ENCODE data around the gene ATOH8. TPM values are rescaled to one million over a fixed set of nuclear protein-coding genes. Genes with fewer than 3 reads are reported as not detected.

ATOH8 gene
- total RNA-seq, 2 donors from 2014 or later, result 78.4 to 207 TPM

- Histone ChIP-seq H3K36me3 (no peaks in the 10 kb centered on the region), H3K27me3 (replicated peaks; ENCODE audit: insufficient read depth) (no peaks in the 10 kb centered on the region), H3K4me3 (no peak overlapping the region), H3K9me3 (no peaks in the 10 kb centered on the region), H3K4me1 (ENCODE audit: control insufficient read depth in 1 of 2, low read depth in 2 of 2) (peaks cover 54 to 84% of the 10 kb centered on the region in 2 donors), H3K27ac (peak overlapping the region; percentile 93 to 98)
- TF ChIP-seq CTCF (IDR thresholded peaks at IDR 0.05), result no peak
- no peak for ATAC-seq (ENCODE audit: insufficient number of reproducible peaks, low FRiP score, low read depth)
- no peak for DNase-seq (ENCODE audit: low spot score)
Measured at GRCh38 chr2:85744055-85744454, 9.7 kb upstream of the ATOH8 start.

- H3K4me3 ChIP-seq, result peak overlapping the region; percentile 40
- no peaks in the 10 kb centered on the region for H3K27me3 ChIP-seq (replicated peaks; ENCODE audit: insufficient read depth)
- no peak for TF ChIP-seq CTCF (IDR thresholded peaks at IDR 0.05)
- peak overlapping the region; percentile 93 to 98 for H3K27ac ChIP-seq
- ATAC-seq (ENCODE audit: insufficient number of reproducible peaks, low FRiP score, low read depth) (peak; percentile 21), DNase-seq (ENCODE audit: low spot score) (no peak)
- no peaks in the 10 kb centered on the region for H3K9me3 ChIP-seq
- H3K36me3 ChIP-seq, result no peaks in the 10 kb centered on the region
- peaks cover 58 to 90% of the 10 kb centered on the region in 2 donors for H3K4me1 ChIP-seq (ENCODE audit: control insufficient read depth in 1 of 2, low read depth in 2 of 2)
Measured at GRCh38 chr2:85744741-85745601, 8.8 kb upstream of the ATOH8 start.

GRCh38 chr2:85745619-85746018, 8.2 kb upstream of the ATOH8 start:
- H3K36me3 ChIP-seq, result no peaks in the 10 kb centered on the region
- H3K9me3 ChIP-seq, result no peaks in the 10 kb centered on the region
- no peak for TF ChIP-seq CTCF (IDR thresholded peaks at IDR 0.05)
- H3K27ac ChIP-seq, result peak overlapping the region; percentile 93 to 98
- H3K4me3 ChIP-seq, result peak overlapping the region; percentile 40
- no peak for DNase-seq (ENCODE audit: low spot score)
- H3K4me1 ChIP-seq (ENCODE audit: control insufficient read depth in 1 of 2, low read depth in 2 of 2), result peaks cover 56 to 90% of the 10 kb centered on the region in 2 donors
- H3K27me3 ChIP-seq (replicated peaks; ENCODE audit: insufficient read depth), result no peaks in the 10 kb centered on the region
- no peak for ATAC-seq (ENCODE audit: insufficient number of reproducible peaks, low FRiP score, low read depth)

- Histone ChIP-seq H3K27ac (peak overlapping the region; percentile 93 to 98), H3K36me3 (no peaks in the 10 kb centered on the region), H3K4me1 (ENCODE audit: control insufficient read depth in 1 of 2, low read depth in 2 of 2) (peaks cover 50 to 90% of the 10 kb centered on the region in 2 donors), H3K9me3 (no peaks in the 10 kb centered on the region), H3K4me3 (no peak overlapping the region), H3K27me3 (replicated peaks; ENCODE audit: insufficient read depth) (no peaks in the 10 kb centered on the region)
- DNase-seq (ENCODE audit: low spot score) (no peak), ATAC-seq (ENCODE audit: insufficient number of reproducible peaks, low FRiP score, low read depth) (no peak)
- no peak for TF ChIP-seq CTCF (IDR thresholded peaks at IDR 0.05)
Measured at GRCh38 chr2:85746321-85747004, 7.3 kb upstream of the ATOH8 start.

- no peaks in the 10 kb centered on the region for H3K36me3 ChIP-seq
- peaks cover 49 to 92% of the 10 kb centered on the region in 2 donors for H3K4me1 ChIP-seq (ENCODE audit: control insufficient read depth in 1 of 2, low read depth in 2 of 2)
- H3K27me3 ChIP-seq (replicated peaks; ENCODE audit: insufficient read depth), result no peaks in the 10 kb centered on the region
- DNase-seq (ENCODE audit: low spot score), result no peak
- H3K9me3 ChIP-seq, result no peaks in the 10 kb centered on the region
- TF ChIP-seq CTCF (IDR thresholded peaks at IDR 0.05), result no peak
- no peak overlapping the region for H3K4me3 ChIP-seq
- ATAC-seq (ENCODE audit: insufficient number of reproducible peaks, low FRiP score, low read depth), result no peak
- H3K27ac ChIP-seq, result peak overlapping the region; percentile 93 to 98
Measured at GRCh38 chr2:85747441-85747840, 6.3 kb upstream of the ATOH8 start.
